Uterus (tissue), 4 donors: Measurements from ENCODE around the gene NEIL1. TPM values are rescaled to one million over a fixed set of nuclear protein-coding genes. Genes with fewer than 3 reads are reported as not detected.
A peak's percentile ranks its signal among the peaks of the same experiment; 100 is the strongest.
"Not testable (repeated sequence)": the region's sequence is repeated elsewhere in the genome, so short reads cannot be mapped to it uniquely, and the experiment has no call there.

Experiments used
- DNase-seq, 2 donors: peaks; one replicate each; pipeline ENCODE4 v3.0.0-alpha.2; 2019 to 2020
- H3K27ac ChIP-seq, 2 donors: fragments of 200-600 bp; sonication (generic); 1 replicate in 1 of 2; 2 replicates in 1 of 2; pipeline ENCODE4 v1.5.1; 2016 to 2018
- H3K27me3 ChIP-seq, 2 donors: fragments of 200-600 bp; sonication (generic); one replicate each; pipeline ENCODE4 v1.5.1; 2018 to 2019; ENCODE audit warnings: control low read depth in 1 of 2
- H3K36me3 ChIP-seq, 2 donors: fragments of 200-600 bp; sonication (generic); one replicate each; pipeline ENCODE4 v1.5.1; 2019; ENCODE audit warnings: control low read depth in 1 of 2
- H3K4me1 ChIP-seq, 2 donors: fragments of 200-600 bp; sonication (generic); one replicate each; pipeline ENCODE4 v1.5.1; 2018 to 2019; ENCODE audit warnings: control low read depth in 1 of 2
- H3K4me3 ChIP-seq, 2 donors: fragments of 200-600 bp; sonication (generic); 1 replicate in 1 of 2; 2 replicates in 1 of 2; pipeline ENCODE4 v1.5.1; 2018 to 2019; ENCODE audit warnings: mild to moderate bottlenecking in 1 of 2
- H3K9me3 ChIP-seq, 2 donors: fragments of 200-600 bp; sonication (generic); one replicate each; pipeline ENCODE4 v1.5.1; 2019; ENCODE audit warnings: control low read depth in 1 of 2
- CTCF ChIP-seq, 4 experiments: fragments of 200-600 bp in 2 of 4; fragments of 450-650 bp in 2 of 4; sonication (generic) in 2 of 4; IDR thresholded peaks; one replicate each; pipeline ENCODE4 v1.5.1; 2016 to 2019; ENCODE audit warnings: antibody characterized with exemption in 4 of 4, mild to moderate bottlenecking in 2 of 4, moderate library complexity in 1 of 4
- POLR2A ChIP-seq, 2 donors: fragments of 450-650 bp; IDR thresholded peaks; one replicate each; pipeline ENCODE4 v1.6.1; 2016; ENCODE audit warnings: antibody characterized with exemption in 2 of 2, mild to moderate bottlenecking in 1 of 2, moderate library complexity in 1 of 2
- intact Hi-C: fragments of 100-400 bp; cut with DNase I; formaldehyde crosslinking; loops from one replicate; pipeline ENCODE4 v1.15.1; 2023; ENCODE audit warnings: low total_unique reads
- total RNA-seq, 4 donors: library from RNA; depleted of rRNA in 3 of 4; stranded (reverse); fragments of >200 nt in 3 of 4; gene quantifications; one replicate each; pipeline versions ENCODE4 v1.1.0 to v1.2.4, GENCODE V29; 2014 to 2023
- donor health status: DM: yes; HTN: yes; CAD: no.

NEIL1 gene
- total RNA-seq, 4 donors from 2014 or later = 6.5 to 155 (median 37.2) TPM

GRCh38 chr15:75335705-75336355, 11.0 kb upstream of the NEIL1 start, which contains the start of gene COMMD4:
Gene COMMD4 (plus strand): TSS chr15:75336063. CDS start chr15:75336090, 27 bp downstream.
- H3K9me3 ChIP-seq = no peaks in the 10 kb centered on the region
- no peaks in the 10 kb centered on the region for H3K4me1 ChIP-seq
- peak; percentile 95 to 98 for DNase-seq
- TF ChIP-seq CTCF (IDR thresholded peaks at IDR 0.05) = peak in 2 of 4 experiments; percentile 8 to 20
- peak in 1 of 2 donors; percentile 27 for TF ChIP-seq POLR2A (IDR thresholded peaks at IDR 0.05)
- peak within 1 kb of the TSS; percentile 54 to 75 for H3K27ac ChIP-seq
- no peaks in the 10 kb centered on the region for H3K27me3 ChIP-seq
- H3K36me3 ChIP-seq = no peaks in the 10 kb centered on the region
- H3K4me3 ChIP-seq = peak within 1 kb of the TSS; percentile 56 to 60
- intact Hi-C loops = no loop called here

- intact Hi-C loops = no loop called here
- H3K4me1 ChIP-seq = no peaks in the 10 kb centered on the region
- H3K4me3 ChIP-seq = no peak overlapping the region
- H3K36me3 ChIP-seq = no peaks in the 10 kb centered on the region
- no peak for DNase-seq
- no peaks in the 10 kb centered on the region for H3K27me3 ChIP-seq
- H3K9me3 ChIP-seq = no peaks in the 10 kb centered on the region
- TF ChIP-seq CTCF (IDR thresholded peaks at IDR 0.05) (no peak), POLR2A (IDR thresholded peaks at IDR 0.05) (no peak)
- no peak overlapping the region for H3K27ac ChIP-seq
These were observed 8.1 kb upstream of the NEIL1 start for GRCh38 chr15:75338661-75339240.

DNA sequence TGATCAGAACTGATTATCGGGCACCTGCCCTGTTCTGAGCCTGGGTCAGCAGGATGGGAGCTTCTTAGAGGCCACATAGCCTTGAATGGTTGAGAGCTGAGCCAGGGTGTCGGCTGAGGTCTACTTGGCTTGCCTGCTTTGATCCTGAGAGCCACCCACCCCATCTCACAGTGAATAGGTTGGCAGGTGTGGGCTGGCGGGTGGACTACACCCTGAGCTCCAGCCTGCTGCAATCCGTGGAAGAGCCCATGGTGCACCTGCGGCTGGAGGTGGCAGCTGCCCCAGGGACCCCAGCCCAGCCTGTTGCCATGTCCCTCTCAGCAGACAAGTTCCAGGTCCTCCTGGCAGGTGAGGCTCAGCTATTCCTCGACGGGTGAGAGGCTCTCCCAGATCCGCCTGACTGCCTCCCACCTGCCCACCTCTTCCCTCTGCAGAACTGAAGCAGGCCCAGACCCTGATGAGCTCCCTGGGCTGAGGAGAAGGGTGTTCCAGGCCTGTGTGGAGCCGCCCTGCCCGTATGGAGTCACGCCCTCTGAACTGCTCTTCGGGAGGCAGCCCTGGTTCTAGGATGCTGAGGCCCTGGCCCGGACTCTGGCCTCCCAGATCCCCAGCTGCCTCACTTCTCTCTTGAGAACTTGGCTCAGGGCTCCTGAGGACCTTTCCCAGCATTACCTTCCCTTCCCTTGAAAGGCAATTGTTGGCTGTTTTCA, 7.2 kb upstream of the NEIL1 start:
- Histone ChIP-seq H3K4me3 (no peak overlapping the region), H3K36me3 (no peaks in the 10 kb centered on the region), H3K9me3 (no peaks in the 10 kb centered on the region), H3K27me3 (no peaks in the 10 kb centered on the region), H3K4me1 (no peaks in the 10 kb centered on the region), H3K27ac (no peak overlapping the region)
- intact Hi-C loops = no loop called here
- DNase-seq = no peak
- TF ChIP-seq CTCF (IDR thresholded peaks at IDR 0.05) = no peak
- TF ChIP-seq POLR2A (IDR thresholded peaks at IDR 0.05) = no peak

- no peaks in the 10 kb centered on the region for H3K9me3 ChIP-seq
- intact Hi-C loops = no loop called here
- H3K36me3 ChIP-seq = no peaks in the 10 kb centered on the region
- no peak overlapping the region for H3K27ac ChIP-seq
- no peaks in the 10 kb centered on the region for H3K27me3 ChIP-seq
- TF ChIP-seq POLR2A (IDR thresholded peaks at IDR 0.05) = no peak
- TF ChIP-seq CTCF (IDR thresholded peaks at IDR 0.05) = no peak
- no peak for DNase-seq
- no peaks in the 10 kb centered on the region for H3K4me1 ChIP-seq
- H3K4me3 ChIP-seq = no peak overlapping the region
These were observed 4.6 kb upstream of the NEIL1 start for GRCh38 chr15:75342221-75342620.

DNA sequence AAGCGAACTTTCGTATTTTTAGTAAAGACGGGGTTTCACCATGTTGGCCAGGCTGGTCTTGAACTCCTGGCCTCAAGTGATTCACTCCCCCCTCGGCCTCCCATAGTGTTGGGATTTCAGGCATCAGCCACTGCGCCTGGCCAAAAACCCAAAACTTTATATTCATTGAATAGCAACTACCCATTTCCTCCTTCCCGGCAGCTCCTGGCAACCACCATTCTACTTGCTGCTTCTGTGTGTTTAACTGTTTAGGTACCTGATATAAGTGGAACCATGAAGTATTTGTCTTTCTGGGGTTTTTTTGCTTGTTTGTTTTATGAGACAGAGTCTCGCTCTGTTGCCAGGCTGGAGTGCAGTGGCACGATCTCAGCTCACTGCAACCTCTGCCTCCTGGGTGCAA, 2.9 kb upstream of the NEIL1 start:
- H3K27me3 ChIP-seq, H3K27ac ChIP-seq, H3K9me3 ChIP-seq, DNase-seq, H3K4me3 ChIP-seq, H3K4me1 ChIP-seq, intact Hi-C loops, H3K36me3 ChIP-seq: not testable (repeated sequence)
